GM18505 (cell line): ENCODE data around the gene APOD.

ENCODE experiments used
- ATAC-seq: cut with Tn5 transposase; IDR thresholded peaks from one replicate; pipeline ENCODE4 v1.9.1; 2021; ENCODE audit not compliant: unreplicated experiment
- POLR2A ChIP-seq: IDR thresholded peaks from 4 replicates; pipeline ENCODE4 v1.6.1; 2011; ENCODE audit warnings: borderline replicate concordance; ENCODE audit not compliant: insufficient read depth, insufficient read length; ENCODE audit errors: extremely low read depth

Gene APOD

DNA sequence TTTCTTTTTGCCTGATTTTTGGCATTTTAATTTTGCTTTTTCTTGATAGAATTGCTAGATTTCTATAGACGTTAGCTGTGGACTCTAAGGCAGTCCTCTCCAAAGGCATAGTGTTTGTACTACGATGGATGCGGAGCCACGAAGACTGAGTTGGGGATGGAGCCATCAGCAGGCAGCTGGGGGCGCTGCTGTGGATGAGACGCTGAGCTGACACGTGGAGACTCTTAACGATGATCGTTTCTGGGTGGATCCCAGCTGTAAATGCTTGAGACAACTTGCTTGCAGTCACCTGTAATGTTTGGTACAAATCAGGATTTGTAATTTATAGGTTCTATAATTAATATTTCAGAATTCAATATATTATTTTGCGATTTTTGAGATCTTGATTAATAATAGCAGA is 27.4 kb downstream of the APOD start:
- TF ChIP-seq POLR2A: no peak
- ATAC-seq: no peak

GRCh38 chr3:195555110-195555509 is 28.6 kb downstream of the APOD start:
- no peak for TF ChIP-seq POLR2A
- no peak for ATAC-seq

DNA sequence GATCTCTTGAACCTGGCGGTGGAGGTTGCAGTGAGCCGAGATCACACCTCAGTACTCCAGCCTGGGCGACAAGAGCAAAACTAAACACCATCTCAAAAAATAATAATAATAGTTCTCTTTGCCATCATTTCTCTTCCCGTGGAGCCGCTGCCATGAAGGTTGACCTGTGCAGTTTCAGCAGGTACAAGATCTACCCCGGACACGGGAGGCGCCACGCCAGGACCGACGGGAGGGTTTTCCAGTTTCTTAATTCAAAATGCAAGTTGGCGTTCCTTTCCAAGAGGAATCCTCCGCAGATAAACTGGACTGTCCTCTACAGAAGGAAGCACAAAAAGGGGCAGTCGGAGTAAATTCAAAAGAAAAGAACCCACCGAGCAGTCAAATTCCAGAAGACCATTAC is 29.3 kb downstream of the APOD start:
- TF ChIP-seq POLR2A: no peak
- no peak for ATAC-seq

- ATAC-seq: no peak
- TF ChIP-seq POLR2A: no peak
These were observed 30.5 kb downstream of the APOD start for GRCh38 chr3:195553268-195553667.

GRCh38 chr3:195551381-195551978 is 32.3 kb downstream of the APOD start:
- ATAC-seq: no peak
- TF ChIP-seq POLR2A: no peak

DNA sequence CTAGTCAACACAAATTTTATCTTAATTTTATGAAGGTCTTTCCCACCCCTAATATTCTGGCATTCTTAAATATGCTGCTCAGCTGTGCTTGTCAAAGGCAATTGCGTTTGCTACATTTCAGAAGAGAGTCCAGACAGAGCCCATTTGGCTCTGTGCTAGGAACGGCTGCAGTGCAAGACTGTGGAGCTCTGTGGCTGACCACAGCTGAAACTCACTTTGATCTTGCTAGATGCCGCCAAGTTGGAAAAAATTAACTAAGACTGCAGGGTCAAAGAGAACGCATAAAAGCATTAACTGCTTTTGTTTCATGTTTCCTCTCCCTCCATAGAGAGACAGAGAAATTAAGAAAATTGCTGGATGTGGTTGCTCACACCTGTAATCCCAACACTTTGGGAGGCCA is 33.0 kb downstream of the APOD start:
- ATAC-seq: no peak
- TF ChIP-seq POLR2A: no peak

- peak; percentile 63 for ATAC-seq
- TF ChIP-seq POLR2A: peak; percentile 34
These were observed 33.7 kb downstream of the APOD start for GRCh38 chr3:195549931-195550519.

GRCh38 chr3:195548987-195549386 is 34.8 kb downstream of the APOD start:
- TF ChIP-seq POLR2A: no peak
- no peak for ATAC-seq

GRCh38 chr3:195548501-195548900 is 35.2 kb downstream of the APOD start:
- no peak for TF ChIP-seq POLR2A
- ATAC-seq: no peak

GRCh38 chr3:195548006-195548405 is 35.7 kb downstream of the APOD start:
- no peak for ATAC-seq
- no peak for TF ChIP-seq POLR2A

DNA sequence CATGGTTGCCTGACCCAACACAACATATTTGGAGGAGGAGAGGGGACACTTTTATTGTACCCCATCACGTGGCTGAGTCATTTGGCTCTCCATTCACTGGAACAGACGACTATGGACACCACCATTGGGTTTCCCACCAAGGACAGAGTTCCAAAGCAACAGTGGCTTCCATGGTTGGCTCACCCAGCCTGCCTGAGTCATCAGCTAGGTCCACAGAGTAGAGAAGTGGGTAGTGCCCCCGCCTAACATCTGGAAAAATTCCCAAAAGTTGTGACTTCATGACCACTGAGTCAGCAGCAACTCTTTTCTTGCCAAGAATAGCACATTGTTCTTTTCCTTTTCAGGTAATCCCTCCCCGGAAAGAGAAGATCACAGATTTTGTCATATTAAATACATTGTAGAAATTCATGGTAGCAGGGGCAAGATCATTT is 37.6 kb downstream of the APOD start:
- TF ChIP-seq POLR2A: no peak
- no peak for ATAC-seq

GRCh38 chr3:195544634-195545033 is 39.1 kb downstream of the APOD start:
- no peak for TF ChIP-seq POLR2A
- ATAC-seq: no peak

- no peak for ATAC-seq
- TF ChIP-seq POLR2A: no peak
These were observed 39.6 kb downstream of the APOD start for GRCh38 chr3:195544230-195544536.

DNA sequence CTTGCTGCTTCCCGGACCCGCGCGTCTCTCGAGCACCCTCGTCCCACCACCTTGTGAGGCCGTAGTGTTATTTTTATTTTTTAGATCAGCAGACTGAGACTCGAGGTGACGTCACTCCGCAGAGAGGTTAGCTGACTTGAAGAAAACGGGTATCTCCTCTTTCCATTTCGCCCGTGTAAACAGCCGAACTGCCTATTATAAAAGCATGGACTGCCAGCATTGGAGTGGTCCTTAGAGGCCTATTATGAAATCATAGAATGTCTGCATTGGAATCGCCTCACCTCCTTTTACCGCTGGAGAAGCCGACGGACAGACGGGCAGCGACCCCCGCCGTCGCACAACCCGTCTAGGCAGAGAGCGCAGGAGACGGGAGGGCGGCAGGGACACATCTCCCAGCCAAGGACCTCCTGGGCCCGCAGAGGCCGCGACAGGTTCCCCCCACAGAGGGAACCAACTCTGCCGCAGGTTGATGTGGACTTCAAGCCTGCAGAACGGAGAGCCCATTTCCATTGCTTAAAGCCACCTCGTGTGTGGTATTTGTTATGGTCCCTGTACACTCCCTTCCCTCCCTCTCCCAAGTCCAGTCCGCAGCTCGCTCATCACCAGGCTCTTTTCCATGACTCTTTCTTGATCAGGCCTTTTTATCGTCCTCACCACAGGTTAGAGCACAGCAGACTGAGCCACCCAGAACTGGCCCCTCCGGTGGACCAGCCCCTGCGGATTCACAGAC is 40.1 kb downstream of the APOD start:
- no peak for TF ChIP-seq POLR2A
- ATAC-seq: peak; percentile 1

- TF ChIP-seq POLR2A: peak; percentile 98
These were observed 40.8 kb downstream of the APOD start, which contains the start of gene PPP1R2 for GRCh38 chr3:195542698-195543499. TSS of gene PPP1R2 (minus strand) at chr3:195543325. CDS start at chr3:195543025, 300 bp downstream.

More at GRCh38 chr3:195542698-195543499, 40.8 kb downstream of the APOD start, which contains the start of gene PPP1R2:
- peak; percentile 76 for ATAC-seq
